K562 (cell line): ENCODE data around the gene GABRR3.

ENCODE experiments used
- POLR2A ChIP-seq: fragments of 450-650 bp; conservative IDR thresholded peaks from 2 replicates; pipeline ENCODE4 v1.6.1; 2016
- TF ChIP-seq, protein P1 (sequence below): fragments of 200-400 bp; formaldehyde crosslinking; IDR thresholded peaks from 2 replicates; pipeline ENCODE4 v1.6.1; 2017; ENCODE audit warnings: mild to moderate bottlenecking, low read depth, low read length, moderate library complexity
- TF ChIP-seq, protein P2 (sequence below): fragments of 450-650 bp; IDR thresholded peaks from 2 replicates; pipeline ENCODE4 v1.6.1; 2016; ENCODE audit warnings: mild to moderate bottlenecking
- TF ChIP-seq, protein P3 (sequence below), 3 experiments: IDR thresholded peaks in 2 of 3; conservative IDR thresholded peaks in 1 of 3; 2 replicates each; pipeline ENCODE4 v1.5.1; 2011 to 2012; ENCODE audit warnings: low read length in 3 of 3, mild to moderate bottlenecking in 3 of 3, control low read depth in 2 of 3, improper control_type of control experiment in 1 of 3, inconsistent platforms in 1 of 3, low read depth in 1 of 3, mixed read lengths in 1 of 3, moderate library complexity in 1 of 3; ENCODE audit not compliant: insufficient read depth in 2 of 3

DNA sequence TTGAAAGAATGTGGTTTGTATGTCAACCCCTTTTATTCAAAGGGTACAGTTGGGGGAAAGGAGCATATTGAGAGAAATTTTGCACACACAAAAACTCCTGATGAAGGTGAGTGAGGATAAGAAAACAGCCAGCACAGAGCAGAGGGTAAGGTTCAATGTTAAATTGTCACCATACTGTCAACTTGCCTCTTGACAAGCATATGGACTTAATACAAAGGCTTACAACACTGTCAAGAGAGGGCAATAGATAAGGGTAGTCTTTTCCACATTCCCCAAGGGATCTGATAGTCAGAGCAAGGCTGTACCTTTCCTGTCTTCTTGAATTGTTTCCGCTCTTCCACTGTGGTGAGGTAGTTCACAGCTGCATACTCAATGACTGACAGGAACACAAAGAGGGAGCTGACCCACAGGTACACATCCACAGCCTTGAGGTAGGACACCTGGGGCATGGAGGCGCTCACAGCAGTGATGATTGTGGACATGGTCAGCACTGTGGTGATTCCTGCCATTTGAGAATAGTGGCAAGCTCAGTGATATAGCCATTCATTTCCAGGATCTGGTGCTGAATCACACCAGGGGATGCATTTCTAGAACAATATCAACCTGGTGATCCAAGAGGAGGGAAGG, 42.5 kb downstream of the GABRR3 start:
- TF ChIP-seq, protein P1, sequence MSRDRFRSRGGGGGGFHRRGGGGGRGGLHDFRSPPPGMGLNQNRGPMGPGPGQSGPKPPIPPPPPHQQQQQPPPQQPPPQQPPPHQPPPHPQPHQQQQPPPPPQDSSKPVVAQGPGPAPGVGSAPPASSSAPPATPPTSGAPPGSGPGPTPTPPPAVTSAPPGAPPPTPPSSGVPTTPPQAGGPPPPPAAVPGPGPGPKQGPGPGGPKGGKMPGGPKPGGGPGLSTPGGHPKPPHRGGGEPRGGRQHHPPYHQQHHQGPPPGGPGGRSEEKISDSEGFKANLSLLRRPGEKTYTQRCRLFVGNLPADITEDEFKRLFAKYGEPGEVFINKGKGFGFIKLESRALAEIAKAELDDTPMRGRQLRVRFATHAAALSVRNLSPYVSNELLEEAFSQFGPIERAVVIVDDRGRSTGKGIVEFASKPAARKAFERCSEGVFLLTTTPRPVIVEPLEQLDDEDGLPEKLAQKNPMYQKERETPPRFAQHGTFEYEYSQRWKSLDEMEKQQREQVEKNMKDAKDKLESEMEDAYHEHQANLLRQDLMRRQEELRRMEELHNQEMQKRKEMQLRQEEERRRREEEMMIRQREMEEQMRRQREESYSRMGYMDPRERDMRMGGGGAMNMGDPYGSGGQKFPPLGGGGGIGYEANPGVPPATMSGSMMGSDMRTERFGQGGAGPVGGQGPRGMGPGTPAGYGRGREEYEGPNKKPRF: no peak
- no peak for TF ChIP-seq POLR2A
- TF ChIP-seq, protein P2, sequence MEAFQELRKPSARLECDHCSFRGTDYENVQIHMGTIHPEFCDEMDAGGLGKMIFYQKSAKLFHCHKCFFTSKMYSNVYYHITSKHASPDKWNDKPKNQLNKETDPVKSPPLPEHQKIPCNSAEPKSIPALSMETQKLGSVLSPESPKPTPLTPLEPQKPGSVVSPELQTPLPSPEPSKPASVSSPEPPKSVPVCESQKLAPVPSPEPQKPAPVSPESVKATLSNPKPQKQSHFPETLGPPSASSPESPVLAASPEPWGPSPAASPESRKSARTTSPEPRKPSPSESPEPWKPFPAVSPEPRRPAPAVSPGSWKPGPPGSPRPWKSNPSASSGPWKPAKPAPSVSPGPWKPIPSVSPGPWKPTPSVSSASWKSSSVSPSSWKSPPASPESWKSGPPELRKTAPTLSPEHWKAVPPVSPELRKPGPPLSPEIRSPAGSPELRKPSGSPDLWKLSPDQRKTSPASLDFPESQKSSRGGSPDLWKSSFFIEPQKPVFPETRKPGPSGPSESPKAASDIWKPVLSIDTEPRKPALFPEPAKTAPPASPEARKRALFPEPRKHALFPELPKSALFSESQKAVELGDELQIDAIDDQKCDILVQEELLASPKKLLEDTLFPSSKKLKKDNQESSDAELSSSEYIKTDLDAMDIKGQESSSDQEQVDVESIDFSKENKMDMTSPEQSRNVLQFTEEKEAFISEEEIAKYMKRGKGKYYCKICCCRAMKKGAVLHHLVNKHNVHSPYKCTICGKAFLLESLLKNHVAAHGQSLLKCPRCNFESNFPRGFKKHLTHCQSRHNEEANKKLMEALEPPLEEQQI: no peak
- TF ChIP-seq, protein P3, sequence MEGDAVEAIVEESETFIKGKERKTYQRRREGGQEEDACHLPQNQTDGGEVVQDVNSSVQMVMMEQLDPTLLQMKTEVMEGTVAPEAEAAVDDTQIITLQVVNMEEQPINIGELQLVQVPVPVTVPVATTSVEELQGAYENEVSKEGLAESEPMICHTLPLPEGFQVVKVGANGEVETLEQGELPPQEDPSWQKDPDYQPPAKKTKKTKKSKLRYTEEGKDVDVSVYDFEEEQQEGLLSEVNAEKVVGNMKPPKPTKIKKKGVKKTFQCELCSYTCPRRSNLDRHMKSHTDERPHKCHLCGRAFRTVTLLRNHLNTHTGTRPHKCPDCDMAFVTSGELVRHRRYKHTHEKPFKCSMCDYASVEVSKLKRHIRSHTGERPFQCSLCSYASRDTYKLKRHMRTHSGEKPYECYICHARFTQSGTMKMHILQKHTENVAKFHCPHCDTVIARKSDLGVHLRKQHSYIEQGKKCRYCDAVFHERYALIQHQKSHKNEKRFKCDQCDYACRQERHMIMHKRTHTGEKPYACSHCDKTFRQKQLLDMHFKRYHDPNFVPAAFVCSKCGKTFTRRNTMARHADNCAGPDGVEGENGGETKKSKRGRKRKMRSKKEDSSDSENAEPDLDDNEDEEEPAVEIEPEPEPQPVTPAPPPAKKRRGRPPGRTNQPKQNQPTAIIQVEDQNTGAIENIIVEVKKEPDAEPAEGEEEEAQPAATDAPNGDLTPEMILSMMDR (IDR thresholded peaks at IDR 0.05 in 2 of 3, conservative IDR thresholded peaks at IDR 0.05 in 1 of 3; ENCODE audit: insufficient read depth in 2 of 3, low read depth in 1 of 3, low read length in 3 of 3): no peak
